CD4-positive, alpha-beta T cell treated with Interleukin-6 for 4 hours (primary cell): ENCODE results near the gene MDK.
A peak's percentile ranks its signal among the peaks of the same experiment; 100 is the strongest.

ENCODE experiments used
- DNase-seq: peaks from one replicate; pipeline ENCODE4 v3.0.0-alpha.2; 2020; ENCODE audit warnings: mixed read lengths

MDK gene, protein sequence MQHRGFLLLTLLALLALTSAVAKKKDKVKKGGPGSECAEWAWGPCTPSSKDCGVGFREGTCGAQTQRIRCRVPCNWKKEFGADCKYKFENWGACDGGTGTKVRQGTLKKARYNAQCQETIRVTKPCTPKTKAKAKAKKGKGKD

DNA sequence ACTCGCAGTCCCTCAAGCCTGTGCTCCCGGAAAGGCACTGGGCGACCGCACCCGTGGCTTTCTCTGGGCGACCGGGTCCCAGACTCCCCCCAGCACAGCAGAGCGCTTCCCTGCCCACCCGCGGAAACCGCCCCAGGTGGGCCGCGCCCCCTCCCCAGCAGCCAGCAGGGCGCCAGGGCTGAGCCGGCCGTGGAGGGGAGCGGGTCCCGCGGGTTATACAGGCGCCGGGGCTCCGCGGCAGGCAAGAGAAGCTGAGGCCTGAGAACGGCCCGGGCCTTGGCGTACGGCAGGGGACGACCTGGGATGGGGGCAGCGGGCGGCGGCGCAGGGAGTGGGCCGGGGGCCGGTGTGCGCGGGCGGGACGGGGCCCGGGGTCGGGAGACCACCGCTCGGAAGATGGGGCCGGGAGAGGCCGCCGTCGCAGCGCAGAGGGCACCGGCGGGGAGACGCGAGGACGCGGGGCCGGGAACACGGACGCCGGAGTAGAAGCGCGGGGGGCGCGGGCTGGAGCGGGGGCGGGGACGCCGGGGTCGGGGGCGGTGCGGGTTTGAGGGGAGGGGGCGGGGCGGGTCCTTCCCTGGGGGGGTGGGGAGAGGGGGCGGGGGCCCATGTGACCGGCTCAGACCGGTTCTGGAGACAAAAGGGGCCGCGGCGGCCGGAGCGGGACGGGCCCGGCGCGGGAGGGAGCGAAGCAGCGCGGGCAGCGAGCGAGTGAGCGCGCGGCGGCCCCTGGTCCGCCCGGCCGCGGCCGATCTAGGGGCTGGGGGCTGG lies at the start of gene MDK:
MDK (plus strand) TSS at position 622 of the 771 bp plus-strand sequence. CDS start 389 bp downstream, outside the sequence.
- DNase-seq, result peak; percentile 25

- DNase-seq, result no peak
Measured at GRCh38 chr11:46332093-46332567, 49.3 kb upstream of the MDK start.

DNA sequence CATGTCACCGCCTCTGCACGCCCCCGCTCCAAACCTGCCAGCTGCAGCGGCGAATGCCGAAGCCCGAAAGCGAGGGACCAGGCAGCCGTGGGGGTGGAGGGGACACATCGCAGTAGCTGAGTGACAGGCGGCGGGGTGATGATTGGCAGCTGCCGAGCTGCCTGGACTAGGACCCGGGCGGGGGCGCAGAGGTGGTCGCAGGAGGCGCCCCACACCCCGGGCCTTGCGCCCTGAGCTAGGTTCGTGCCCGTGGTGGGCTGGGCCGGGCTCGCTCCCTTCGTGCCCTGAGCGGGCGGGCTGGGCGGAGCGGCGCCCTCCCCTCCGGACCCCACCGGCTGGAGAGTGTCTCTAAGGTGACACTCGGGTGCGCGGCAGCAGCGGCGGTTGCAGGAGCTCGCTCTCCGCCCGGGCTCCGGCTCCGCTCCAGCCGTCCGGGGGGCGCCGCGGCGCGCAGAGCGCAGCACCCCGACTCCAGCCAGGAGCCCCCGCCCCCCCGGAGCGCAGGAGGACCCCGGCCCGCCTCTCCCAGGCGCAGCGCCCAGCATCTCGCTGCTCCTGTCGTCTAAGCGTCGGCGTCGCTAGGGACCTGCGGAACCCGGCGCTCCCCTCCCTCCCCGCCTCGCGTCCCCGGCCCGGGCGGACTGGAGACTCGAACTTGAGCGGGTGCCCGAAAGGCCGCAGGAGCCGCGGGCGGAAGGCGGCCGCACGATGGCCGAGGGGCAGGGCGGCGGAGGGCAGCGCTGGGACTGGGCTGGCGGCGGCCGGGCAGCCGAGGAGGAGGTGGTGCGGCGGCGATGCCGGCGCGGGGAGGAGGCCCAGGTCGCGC lies 48.7 kb upstream of the MDK start:
- peak; percentile 70 for DNase-seq

DNA sequence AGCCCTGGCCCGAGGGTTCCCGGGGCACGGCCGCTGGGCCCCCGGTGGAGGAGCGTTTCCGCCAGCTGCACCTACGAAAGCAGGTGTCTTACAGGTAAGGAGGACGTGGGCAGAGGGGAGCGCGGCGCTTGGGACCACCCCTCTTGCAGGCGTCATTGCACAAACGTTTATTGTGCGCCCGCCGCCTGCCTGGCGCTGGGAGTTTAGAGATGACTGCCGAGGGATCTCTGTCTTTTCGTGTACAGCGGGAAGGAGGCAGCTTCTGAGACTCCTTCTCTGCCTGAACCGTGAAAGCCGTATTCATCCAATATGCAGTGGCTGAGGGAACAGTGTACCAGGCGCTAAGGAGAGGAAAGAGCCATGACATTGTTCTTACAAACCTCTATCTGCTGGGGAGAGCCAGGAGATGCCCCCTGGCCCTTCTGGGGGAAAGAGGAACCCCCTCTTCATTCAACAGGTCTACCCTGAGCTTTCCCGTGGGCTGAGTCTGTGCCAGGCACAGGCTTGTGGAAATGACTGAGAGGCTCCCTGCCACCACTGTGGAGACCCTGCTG lies 48.0 kb upstream of the MDK start:
- peak; percentile 58 for DNase-seq

- no peak for DNase-seq
Measured at GRCh38 chr11:46334211-46334610, 47.3 kb upstream of the MDK start.

DNA sequence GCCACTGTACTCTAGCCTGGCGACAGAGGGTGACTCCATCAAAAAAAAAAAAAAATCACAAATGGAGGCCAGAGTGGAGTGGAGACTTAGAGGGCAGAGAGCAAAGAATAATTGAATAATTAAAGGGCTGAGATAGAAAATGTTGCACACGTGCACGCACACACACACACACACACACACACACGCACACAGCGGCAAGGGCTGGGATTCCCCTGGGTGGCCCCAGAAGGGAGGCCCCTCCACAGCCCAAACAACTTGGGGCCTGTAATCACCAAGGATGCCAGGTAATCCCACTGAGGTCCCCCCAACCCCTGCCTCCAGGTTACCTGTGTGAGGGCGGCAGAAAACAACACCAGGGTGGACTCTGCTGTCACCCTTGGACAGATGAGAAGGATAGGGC lies 46.2 kb upstream of the MDK start:
- DNase-seq, result no peak

GRCh38 chr11:46335890-46336562 lies 45.4 kb upstream of the MDK start:
- no peak for DNase-seq

DNA sequence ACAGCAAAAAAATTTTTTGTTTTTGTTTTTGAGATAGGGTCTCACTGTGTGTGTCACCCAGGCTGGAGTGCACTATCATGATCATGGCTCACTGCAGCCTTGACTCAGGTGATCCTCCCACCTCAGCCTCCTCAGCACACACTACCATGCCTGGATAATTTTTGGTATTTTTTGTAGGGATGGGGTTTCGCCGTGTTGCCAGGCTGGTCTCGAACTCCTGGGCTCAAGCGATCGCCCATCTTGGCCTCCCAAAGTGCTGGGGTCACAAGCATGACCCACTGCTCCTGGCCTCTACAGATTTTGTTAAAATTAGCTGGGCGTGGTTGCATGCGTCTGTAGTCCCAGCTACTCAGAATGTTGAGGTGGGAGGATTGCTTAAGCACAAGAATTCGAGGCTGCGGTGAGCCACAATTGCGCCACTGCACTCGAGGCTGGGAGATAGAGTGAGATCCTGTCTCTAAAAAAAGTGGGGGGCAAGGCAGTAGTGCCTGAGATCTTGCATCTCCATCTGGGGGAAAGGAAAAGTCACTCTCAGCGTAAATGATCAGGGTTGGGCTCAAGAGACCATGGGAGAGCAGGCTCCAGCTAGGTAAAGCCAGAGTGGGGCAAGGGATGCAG lies 44.8 kb upstream of the MDK start:
- DNase-seq, result no peak

- no peak for DNase-seq
Measured at GRCh38 chr11:46337626-46338345, 43.7 kb upstream of the MDK start.

DNA sequence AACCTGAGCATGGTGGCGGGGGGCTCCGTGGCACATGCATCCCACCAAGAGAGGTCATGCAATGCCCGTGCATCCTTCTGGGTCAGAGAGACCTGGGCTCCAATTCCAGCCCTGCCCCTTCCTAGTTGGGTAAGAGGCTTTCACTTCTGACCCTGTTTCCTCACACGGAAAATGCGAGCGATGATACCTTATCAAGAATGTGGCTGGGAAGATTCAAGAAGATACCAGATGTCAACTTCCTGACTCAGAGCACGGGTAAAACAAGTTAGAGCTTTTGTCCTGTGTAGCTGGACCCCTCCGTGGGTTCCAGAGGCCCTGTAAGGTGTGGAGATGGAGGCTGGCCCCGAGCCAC lies 42.9 kb upstream of the MDK start:
- no peak for DNase-seq

DNA sequence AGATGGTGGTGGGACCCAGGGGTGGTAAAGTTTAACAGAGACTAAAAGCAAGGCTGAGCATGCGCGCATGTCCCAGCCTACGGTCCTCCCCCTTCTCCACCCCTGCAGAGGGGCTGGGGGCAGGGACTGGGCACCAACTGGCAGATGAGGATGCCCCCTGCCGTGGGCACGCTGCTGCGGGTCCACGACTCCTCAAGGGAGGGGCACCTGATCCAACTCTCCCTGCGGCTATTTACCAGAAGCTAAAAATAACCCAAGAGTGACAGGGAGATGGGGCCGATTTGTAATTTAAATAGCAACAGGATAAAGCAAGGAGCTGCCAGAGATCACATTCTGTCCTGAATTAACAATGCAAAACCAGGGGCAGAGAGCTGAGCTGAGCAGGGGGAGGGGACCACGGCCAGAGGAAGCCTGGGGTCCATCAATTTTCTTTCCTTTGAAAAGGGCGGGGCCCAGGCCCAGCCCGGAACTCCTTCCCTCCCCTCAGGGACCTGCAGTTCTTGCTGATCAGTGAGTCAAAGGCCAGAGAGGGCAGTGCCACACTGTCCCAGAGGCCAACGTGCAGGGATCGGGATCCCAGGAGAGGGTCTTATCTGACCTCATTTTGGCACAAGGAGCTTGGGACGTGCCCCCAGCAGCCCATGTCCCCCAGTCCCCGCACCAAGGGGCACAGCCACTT lies 42.3 kb upstream of the MDK start:
- DNase-seq, result no peak

- DNase-seq, result no peak
Measured at GRCh38 chr11:46339816-46340215, 41.7 kb upstream of the MDK start.

DNA sequence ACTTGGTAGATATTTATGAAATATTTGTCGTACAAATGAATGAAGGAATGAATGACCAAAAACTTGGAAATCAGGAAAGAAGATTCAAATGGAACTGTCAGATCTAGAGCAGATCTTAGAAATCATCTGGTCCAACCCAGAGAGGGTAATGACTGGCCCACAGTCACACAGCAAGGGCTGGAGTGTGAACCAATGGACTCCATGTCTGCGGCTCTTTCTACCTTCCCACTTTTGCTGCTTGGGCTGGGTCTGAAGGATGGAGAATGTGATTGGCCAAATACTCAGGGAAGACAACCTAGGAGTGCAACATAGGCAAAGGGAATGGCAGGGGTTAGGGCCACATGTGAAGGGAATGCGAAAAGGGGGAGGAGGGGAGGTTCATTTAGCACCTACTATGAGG lies 40.0 kb upstream of the MDK start:
- DNase-seq, result no peak

GRCh38 chr11:46342239-46342638 lies 39.2 kb upstream of the MDK start:
- peak; percentile 67 for DNase-seq

- no peak for DNase-seq
Measured at GRCh38 chr11:46343520-46343919, 37.9 kb upstream of the MDK start.

DNA sequence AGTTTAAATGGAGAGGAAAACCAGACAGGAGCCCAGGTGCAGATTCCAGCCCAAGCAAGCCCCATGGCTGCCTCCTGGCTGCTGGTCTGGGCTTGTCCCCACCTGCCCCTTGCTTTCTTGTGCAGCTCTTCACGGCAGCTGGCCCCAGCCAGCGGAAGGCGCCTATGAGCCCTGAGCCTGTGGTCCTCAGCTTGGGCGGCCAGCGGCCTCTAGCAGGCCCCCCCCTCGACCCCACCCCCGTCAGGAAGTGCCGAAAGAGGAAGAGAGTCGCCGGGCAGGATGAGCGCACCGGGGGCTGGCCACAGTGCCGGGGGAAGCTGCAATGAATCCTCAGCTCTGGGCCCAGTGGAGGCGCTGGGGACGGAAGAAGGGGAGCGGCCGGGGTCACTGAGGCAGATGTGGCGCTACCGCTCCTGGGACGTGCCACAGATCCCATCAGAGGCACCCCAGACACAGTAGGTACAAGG lies 36.3 kb upstream of the MDK start:
- DNase-seq, result peak; percentile 51

DNA sequence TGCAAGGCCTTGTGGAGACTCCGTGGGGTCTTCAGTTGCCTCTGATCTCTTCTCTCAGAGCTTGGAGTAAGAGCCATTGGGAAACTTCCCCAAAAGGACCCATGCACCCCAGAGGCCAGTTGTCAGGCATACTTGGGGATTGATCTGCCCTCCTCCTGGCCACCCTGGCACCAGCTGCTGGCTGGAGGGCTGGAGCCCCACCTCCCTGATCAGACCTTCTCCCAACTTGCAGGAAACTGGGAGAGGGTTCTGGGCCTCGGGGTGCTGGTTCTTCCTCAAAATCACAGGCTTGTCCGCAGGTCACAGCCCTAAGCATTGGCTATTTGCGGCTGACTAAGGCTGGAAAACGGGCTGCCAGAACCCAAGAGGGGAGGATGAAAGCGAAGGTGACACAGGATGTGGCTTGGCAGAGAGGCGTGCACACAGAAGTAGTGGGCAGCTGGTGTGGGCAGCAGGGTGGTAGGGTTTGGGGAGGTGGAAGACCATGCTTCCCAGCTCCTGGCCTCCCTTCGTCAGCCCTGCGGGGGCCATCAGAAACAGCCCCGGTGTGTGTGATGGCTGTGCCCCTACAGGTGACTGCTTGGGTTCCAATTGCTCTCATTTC lies 35.5 kb upstream of the MDK start:
- peak; percentile 44 for DNase-seq

GRCh38 chr11:46346886-46347636 lies 34.4 kb upstream of the MDK start, which contains the start of gene DGKZ:
Gene DGKZ (plus strand): TSS chr11:46347463. CDS start chr11:46347660, 197 bp downstream.
- peak; percentile 86 for DNase-seq

DNA sequence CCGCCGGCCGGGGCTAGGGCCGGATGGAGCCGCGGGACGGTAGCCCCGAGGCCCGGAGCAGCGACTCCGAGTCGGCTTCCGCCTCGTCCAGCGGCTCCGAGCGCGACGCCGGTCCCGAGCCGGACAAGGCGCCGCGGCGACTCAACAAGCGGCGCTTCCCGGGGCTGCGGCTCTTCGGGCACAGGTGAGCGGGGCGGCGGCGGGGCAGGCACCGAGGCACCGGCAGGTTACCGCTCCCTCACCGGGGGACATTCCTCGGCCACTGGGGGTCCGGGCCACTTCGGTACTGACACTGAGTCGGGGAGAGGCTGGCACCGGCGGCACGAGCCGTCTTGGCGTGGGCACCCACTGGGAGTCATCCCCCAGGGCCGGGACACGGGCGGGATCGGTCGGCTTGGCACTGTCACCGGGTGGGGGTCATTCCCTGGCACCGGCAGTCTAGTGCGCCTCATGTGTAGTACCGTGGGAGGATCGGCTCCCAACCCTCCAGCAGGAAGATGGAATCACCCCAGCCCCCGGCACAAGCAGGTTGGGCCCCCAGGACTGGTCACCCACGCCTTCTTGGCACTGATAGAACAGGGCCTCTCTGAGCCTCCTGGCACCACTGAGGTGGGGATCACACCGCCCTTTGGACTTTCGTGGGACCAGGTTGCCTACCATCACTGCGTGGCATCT lies 33.7 kb upstream of the MDK start:
- DNase-seq, result no peak
